Epithelial cell of proximal tubule (primary cell): ENCODE data around the gene STT3A. TPM values are rescaled to one million over a fixed set of nuclear protein-coding genes. Genes with fewer than 3 reads are reported as not detected.
A peak's percentile ranks its signal among the peaks of the same experiment; 100 is the strongest.

Source experiments
- DNase-seq: peaks from one replicate; pipeline ENCODE4 v3.0.0-alpha.2; 2011; ENCODE audit warnings: low read depth
- H3K4me3 ChIP-seq: 2 replicates; pipeline ENCODE4 v1.5.1; 2011; ENCODE audit warnings: low read depth, mild to moderate bottlenecking, low read length
- CTCF ChIP-seq: conservative IDR thresholded peaks from 2 replicates; pipeline ENCODE4 v1.5.1; 2012; ENCODE audit warnings: low read depth, mild to moderate bottlenecking, low read length
- total RNA-seq: library from RNA; depleted of rRNA; stranded (reverse); fragments of >200 nt; gene quantifications from 2 replicates; pipeline ENCODE4 v1.2.3, GENCODE V29; 2015

Gene STT3A
- 170 and 190 TPM in 2 replicates for total RNA-seq

- peak; percentile 97 for DNase-seq
- TF ChIP-seq CTCF = no peak
Observed at GRCh38 chr11:125592305-125593113, at the start of gene STT3A. TSS of gene STT3A (plus strand) at chr11:125592852. CDS start at chr11:125595916, 3,064 bp downstream.

GRCh38 chr11:125550780-125551179 lies 41.9 kb upstream of the STT3A start:
- no peak for DNase-seq
- no peak overlapping the region for H3K4me3 ChIP-seq
- no peak for TF ChIP-seq CTCF

More at GRCh38 chr11:125592305-125593113, at the start of gene STT3A:
- H3K4me3 ChIP-seq = peak within 1 kb of the TSS; percentile 89

GRCh38 chr11:125551835-125552342 lies 40.8 kb upstream of the STT3A start:
- no peak for TF ChIP-seq CTCF
- no peak for DNase-seq
- no peak overlapping the region for H3K4me3 ChIP-seq

- no peak for DNase-seq
- no peak for TF ChIP-seq CTCF
- H3K4me3 ChIP-seq = no peak overlapping the region
Observed at GRCh38 chr11:125552927-125553326, 39.7 kb upstream of the STT3A start.

- H3K4me3 ChIP-seq = no peak overlapping the region
- DNase-seq = no peak
- TF ChIP-seq CTCF = no peak
Observed at GRCh38 chr11:125553357-125553756, 39.3 kb upstream of the STT3A start.

GRCh38 chr11:125554038-125554437 lies 38.6 kb upstream of the STT3A start:
- DNase-seq = no peak
- TF ChIP-seq CTCF = no peak
- no peak overlapping the region for H3K4me3 ChIP-seq

DNA sequence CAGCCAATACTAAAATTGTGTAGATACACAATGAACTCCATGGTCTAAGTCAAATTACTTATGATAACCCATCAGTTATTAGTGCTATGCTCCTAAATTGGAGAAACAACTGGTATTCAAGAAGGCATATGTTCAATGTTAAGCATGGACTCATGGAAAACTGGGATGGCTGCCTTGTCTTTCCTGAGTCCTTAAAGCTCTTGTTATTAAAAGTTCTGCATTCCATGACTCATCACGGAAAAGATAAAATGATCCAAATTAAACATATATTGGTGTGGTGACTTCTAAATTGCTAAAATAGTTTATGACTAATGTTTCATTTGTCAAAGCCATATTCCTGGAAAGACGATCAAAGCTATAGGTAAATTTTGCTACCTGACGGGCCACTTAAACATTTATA lies 32.8 kb upstream of the STT3A start:
- TF ChIP-seq CTCF = no peak
- no peak for DNase-seq
- H3K4me3 ChIP-seq = no peak overlapping the region
